ENCODE results near the gene SULT2B1. TPM values are rescaled to one million over a fixed set of nuclear protein-coding genes. Genes with fewer than 3 reads are reported as not detected.

Gene SULT2B1
- total RNA-seq, 1 donor from 2014 or later: 0.74 TPM

GRCh38 chr19:48524221-48524620, 27.8 kb upstream of the SULT2B1 start:
- Mint-ChIP-seq H3K36me3 (peaks cover 1% of the 10 kb centered on the region), H3K9me3 (peaks cover 25% of the 10 kb centered on the region), H3K27ac (no peak overlapping the region), H3K4me3 (no peak overlapping the region), H3K4me1 (no peaks in the 10 kb centered on the region), H3K27me3 (ENCODE audit: low read depth) (no peaks in the 10 kb centered on the region)
- TF ChIP-seq, protein P1, sequence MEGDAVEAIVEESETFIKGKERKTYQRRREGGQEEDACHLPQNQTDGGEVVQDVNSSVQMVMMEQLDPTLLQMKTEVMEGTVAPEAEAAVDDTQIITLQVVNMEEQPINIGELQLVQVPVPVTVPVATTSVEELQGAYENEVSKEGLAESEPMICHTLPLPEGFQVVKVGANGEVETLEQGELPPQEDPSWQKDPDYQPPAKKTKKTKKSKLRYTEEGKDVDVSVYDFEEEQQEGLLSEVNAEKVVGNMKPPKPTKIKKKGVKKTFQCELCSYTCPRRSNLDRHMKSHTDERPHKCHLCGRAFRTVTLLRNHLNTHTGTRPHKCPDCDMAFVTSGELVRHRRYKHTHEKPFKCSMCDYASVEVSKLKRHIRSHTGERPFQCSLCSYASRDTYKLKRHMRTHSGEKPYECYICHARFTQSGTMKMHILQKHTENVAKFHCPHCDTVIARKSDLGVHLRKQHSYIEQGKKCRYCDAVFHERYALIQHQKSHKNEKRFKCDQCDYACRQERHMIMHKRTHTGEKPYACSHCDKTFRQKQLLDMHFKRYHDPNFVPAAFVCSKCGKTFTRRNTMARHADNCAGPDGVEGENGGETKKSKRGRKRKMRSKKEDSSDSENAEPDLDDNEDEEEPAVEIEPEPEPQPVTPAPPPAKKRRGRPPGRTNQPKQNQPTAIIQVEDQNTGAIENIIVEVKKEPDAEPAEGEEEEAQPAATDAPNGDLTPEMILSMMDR (IDR thresholded peaks at IDR 0.05; ENCODE audit: unreplicated experiment): no peak
- DNase-seq (ENCODE audit: low spot score in 2 of 2, unreplicated experiment in 2 of 2): no peak

- peaks cover 26% of the 10 kb centered on the region for H3K9me3 Mint-ChIP-seq
- TF ChIP-seq, protein P1 (IDR thresholded peaks at IDR 0.05; ENCODE audit: unreplicated experiment): no peak
- no peaks in the 10 kb centered on the region for H3K4me1 Mint-ChIP-seq
- no peak overlapping the region for H3K27ac Mint-ChIP-seq
- no peaks in the 10 kb centered on the region for H3K27me3 Mint-ChIP-seq (ENCODE audit: low read depth)
- DNase-seq (ENCODE audit: low spot score in 2 of 2, unreplicated experiment in 2 of 2): no peak
- H3K4me3 Mint-ChIP-seq: no peak overlapping the region
- peaks cover 1% of the 10 kb centered on the region for H3K36me3 Mint-ChIP-seq
These were observed 27.2 kb upstream of the SULT2B1 start for GRCh38 chr19:48524732-48525131.

DNA sequence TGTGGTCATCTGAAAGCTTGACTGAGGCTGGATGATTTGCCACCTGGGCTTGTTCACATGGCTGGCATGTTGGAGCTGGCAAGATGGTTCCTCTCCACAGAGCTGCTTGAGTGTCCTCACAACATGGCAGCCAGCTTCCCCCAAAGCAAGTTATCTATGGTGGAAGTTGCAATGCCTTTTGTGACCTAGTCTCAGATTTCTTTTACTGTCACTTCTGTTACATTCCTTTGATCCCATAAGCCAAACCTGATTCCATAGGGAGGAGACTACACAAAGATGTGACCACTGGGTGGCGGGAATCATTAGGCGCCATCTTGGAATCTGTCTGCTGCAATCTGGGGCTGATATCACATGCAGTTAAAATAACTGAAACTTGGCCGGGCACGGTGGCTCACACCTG, 22.8 kb upstream of the SULT2B1 start:
- TF ChIP-seq, protein P1 (IDR thresholded peaks at IDR 0.05; ENCODE audit: unreplicated experiment): no peak
- no peaks in the 10 kb centered on the region for H3K27me3 Mint-ChIP-seq (ENCODE audit: low read depth)
- no peak for DNase-seq (ENCODE audit: low spot score in 2 of 2, unreplicated experiment in 2 of 2)
- no peak overlapping the region for H3K27ac Mint-ChIP-seq
- no peak overlapping the region for H3K4me3 Mint-ChIP-seq
- peaks cover 4% of the 10 kb centered on the region for H3K4me1 Mint-ChIP-seq
- peaks cover 1% of the 10 kb centered on the region for H3K36me3 Mint-ChIP-seq
- peaks cover 24% of the 10 kb centered on the region for H3K9me3 Mint-ChIP-seq

GRCh38 chr19:48530066-48530720, 21.8 kb upstream of the SULT2B1 start:
- H3K9me3 Mint-ChIP-seq: peaks cover 17% of the 10 kb centered on the region

DNA sequence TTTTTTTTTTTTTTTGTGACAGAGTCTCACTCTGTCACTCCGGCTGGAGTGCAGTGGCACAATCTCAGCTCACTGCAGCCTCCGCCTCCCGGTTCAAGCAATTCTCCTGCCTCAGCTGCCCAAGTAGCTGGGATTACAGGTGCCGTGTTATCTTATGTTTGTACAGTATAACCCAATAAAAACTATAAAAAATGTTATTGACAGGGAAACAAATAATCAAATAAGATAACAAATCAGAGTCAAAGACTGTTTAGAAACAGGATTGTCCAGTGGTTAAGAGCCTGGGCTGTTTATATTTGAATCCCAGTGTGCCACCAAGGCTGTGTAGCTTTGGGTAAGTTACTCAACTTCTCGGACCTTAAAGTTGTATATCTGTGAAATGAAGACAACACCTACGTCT, 21.2 kb upstream of the SULT2B1 start:
- H3K27ac Mint-ChIP-seq: no peak overlapping the region

More at GRCh38 chr19:48530066-48530720, 21.8 kb upstream of the SULT2B1 start:
- TF ChIP-seq, protein P1 (IDR thresholded peaks at IDR 0.05; ENCODE audit: unreplicated experiment): no peak
- H3K27ac Mint-ChIP-seq: peak overlapping the region; percentile 59
- H3K36me3 Mint-ChIP-seq: peaks cover 1% of the 10 kb centered on the region
- no peak overlapping the region for H3K4me3 Mint-ChIP-seq
- peaks cover 4% of the 10 kb centered on the region for H3K4me1 Mint-ChIP-seq
- H3K27me3 Mint-ChIP-seq (ENCODE audit: low read depth): no peaks in the 10 kb centered on the region
- no peak for DNase-seq (ENCODE audit: low spot score in 2 of 2, unreplicated experiment in 2 of 2)

More for the DNA sequence above, 21.2 kb upstream of the SULT2B1 start:
- peaks cover 17% of the 10 kb centered on the region for H3K9me3 Mint-ChIP-seq
- no peak for DNase-seq (ENCODE audit: low spot score in 2 of 2, unreplicated experiment in 2 of 2)
- no peak overlapping the region for H3K4me3 Mint-ChIP-seq
- no peaks in the 10 kb centered on the region for H3K27me3 Mint-ChIP-seq (ENCODE audit: low read depth)
- peaks cover 4% of the 10 kb centered on the region for H3K4me1 Mint-ChIP-seq
- peaks cover 1% of the 10 kb centered on the region for H3K36me3 Mint-ChIP-seq
- TF ChIP-seq, protein P1 (IDR thresholded peaks at IDR 0.05; ENCODE audit: unreplicated experiment): no peak
